HepG2 (cell line): ENCODE results near the gene LTV1. TPM values are rescaled to one million over a fixed set of nuclear protein-coding genes. Genes with fewer than 3 reads are reported as not detected.
"Not testable (repeated sequence)": the region's sequence is repeated elsewhere in the genome, so short reads cannot be mapped to it uniquely, and the experiment has no call there.

ENCODE experiments used
- ATAC-seq: fragments of 200-7000 bp; cut with Tn5 transposase; 3 replicates; pipeline ENCODE4 v1.9.1; 2020; ENCODE audit warnings: mild to moderate bottlenecking, moderate library complexity
- BruUV-seq: library from RNA; stranded (reverse); fragments of 400-500 nt; replicated peaks from 2 replicates; lab custom pipeline; 2021; lab: Mats Ljungman, UMichigan
- CTCF ChIA-PET: fragments of 300-600 bp; formaldehyde crosslinking; extraction: SDS; loops from one replicate; lab custom pipeline; 2021; ENCODE audit warnings: low total read pairs, inconsistent platforms, low intra/inter-chr PET ratio; lab: Yijun Ruan, JAX
- POLR2A ChIA-PET: fragments of 350-600 bp; sonication (Branson Sonifier 250); formaldehyde crosslinking; loops from one replicate; lab custom pipeline; 2020; ENCODE audit warnings: antibody characterized with exemption, inconsistent platforms; lab: Yijun Ruan, JAX
- DNase-seq: peaks from one replicate; pipeline ENCODE4 v3.0.0-alpha.2; 2015; ENCODE audit warnings: low spot score
- FAIRE-seq: peaks from 3 replicates; lab custom pipeline; 2011; peaks lifted over from hg19 to GRCh38; lab: Jason Lieb, UNC
- H2AFZ ChIP-seq: one replicate; pipeline ENCODE4 v1.6.1; 2011; ENCODE audit warnings: low read length, inconsistent platforms
- H3K27ac ChIP-seq: fragments of 300-600 bp; 3 replicates; pipeline ENCODE4 v1.8.0; 2011; ENCODE audit warnings: mixed run types, mild to moderate bottlenecking, mixed read lengths, low read length, inconsistent platforms; ENCODE audit not compliant: insufficient read depth; ENCODE audit errors: extremely low read length
- H3K27me3 ChIP-seq, 2 experiments: fragments of 200-600 bp in 1 of 2; 2 replicates in 1 of 2; 3 replicates in 1 of 2; pipeline versions ENCODE4 v1.6.0 to v1.8.0; 2011; ENCODE audit warnings: low read length in 2 of 2, mild to moderate bottlenecking in 2 of 2, moderate library complexity in 2 of 2, inconsistent platforms in 1 of 2; ENCODE audit not compliant: insufficient read depth in 2 of 2, control insufficient read depth in 1 of 2
- H3K36me3 ChIP-seq, 2 experiments: fragments of 200-600 bp in 1 of 2; replicated peaks in 1 of 2; 2 replicates in 1 of 2; 3 replicates in 1 of 2; pipeline versions ENCODE4 v1.5.1 to v1.8.0; 2011; ENCODE audit warnings: low read length in 2 of 2, inconsistent platforms in 1 of 2; ENCODE audit not compliant: insufficient read depth in 2 of 2, control insufficient read depth in 1 of 2
- H3K4me1 ChIP-seq: 2 replicates; pipeline ENCODE4 v1.5.1; 2012; ENCODE audit warnings: low read length, inconsistent platforms; ENCODE audit not compliant: insufficient read depth
- H3K4me2 ChIP-seq: 2 replicates; pipeline ENCODE4 v1.6.0; 2011; ENCODE audit warnings: low read depth, low read length, inconsistent platforms
- H3K4me3 ChIP-seq, 3 experiments: fragments of 200-600 bp in 1 of 3; sonication (generic), shearing (Covaris generic) in 1 of 3; replicated peaks in 1 of 3; 2 replicates each; pipeline ENCODE4 v1.5.1; 2011 to 2016; ENCODE audit warnings: low read length in 3 of 3, inconsistent platforms in 2 of 3, low read depth in 2 of 3, mild to moderate bottlenecking in 2 of 3, control low read depth in 1 of 3, mixed read lengths in 1 of 3; ENCODE audit not compliant: insufficient read depth in 1 of 3
- H3K79me2 ChIP-seq: one replicate; pipeline ENCODE4 v1.6.1; 2011; ENCODE audit warnings: low read length, inconsistent platforms; ENCODE audit not compliant: insufficient read depth
- H3K9ac ChIP-seq: 2 replicates; pipeline ENCODE4 v1.6.0; 2011; ENCODE audit warnings: mild to moderate bottlenecking, low read depth, low read length, inconsistent platforms; ENCODE audit not compliant: insufficient read depth
- H3K9me3 ChIP-seq: 2 replicates; pipeline ENCODE4 v1.5.1; 2012; ENCODE audit warnings: mild to moderate bottlenecking, low read length
- H4K20me1 ChIP-seq: 2 replicates; pipeline ENCODE4 v1.6.0; 2011; ENCODE audit warnings: inconsistent platforms, mild to moderate bottlenecking, low read length, moderate library complexity; ENCODE audit not compliant: insufficient read depth
- RAD51 ChIP-seq: fragments of 450-650 bp; IDR thresholded peaks from 2 replicates; pipeline ENCODE4 v1.6.1; 2016; ENCODE audit warnings: borderline replicate concordance
- WGBS: methylation state at CpG from one replicate; pipeline ENCODE4 v1.1.6; 2017; ENCODE audit warnings: low lambda C conversion rate; 5-methylcytosine and 5-hydroxymethylcytosine counted together
- in situ Hi-C: cut with HindIII; loops from 2 replicates; pipeline ENCODE4 v1.10.0; 2017; ENCODE audit warnings: low pct_unique_long_range_greater_than_20kb; ENCODE audit not compliant: extremely low pct_ligation_motif_present
- intact Hi-C: fragments of 100-400 bp; cut with micrococcal nuclease; formaldehyde crosslinking; loops from one replicate; pipeline ENCODE4 v1.10.0; 2022; ENCODE audit not compliant: unreplicated experiment
- polyA plus RNA-seq, 8 experiments: library from polyadenylated mRNA; depleted of rRNA in 3 of 8; stranded (reverse) in 7 of 8; unstranded in 1 of 8; fragments of >200 nt; fragmentation: Illumina TruSeq in 4 of 8; extraction: Trizol in 4 of 8; gene quantifications; 2 replicates each; pipeline versions ENCODE4 v1.2.1 to v1.2.3, GENCODE V29; 2011 to 2016; ENCODE audit warnings: low read depth in 4 of 8, missing spikeins in 1 of 8, mixed read lengths in 1 of 8; ENCODE audit not compliant: insufficient read depth in 1 of 8
- total RNA-seq, 5 experiments: library from RNA; depleted of rRNA; stranded (reverse); fragments of >200 nt; fragmentation: Illumina TruSeq; extraction: Trizol; gene quantifications; 2 replicates each; pipeline ENCODE4 v1.2.3, GENCODE V29; 2016; ENCODE audit warnings: low read depth in 1 of 5
- TF ChIP-seq, protein P1 (sequence below): fragments of 450-650 bp; IDR thresholded peaks from 2 replicates; pipeline ENCODE4 v1.6.1; 2016

Gene LTV1
- total and polyA plus RNA-seq, 2 of the 13 experiments (the other 11 are each of a cell fraction or from before 2014, with no cell fraction given) = 21.1 to 85.8 TPM

DNA sequence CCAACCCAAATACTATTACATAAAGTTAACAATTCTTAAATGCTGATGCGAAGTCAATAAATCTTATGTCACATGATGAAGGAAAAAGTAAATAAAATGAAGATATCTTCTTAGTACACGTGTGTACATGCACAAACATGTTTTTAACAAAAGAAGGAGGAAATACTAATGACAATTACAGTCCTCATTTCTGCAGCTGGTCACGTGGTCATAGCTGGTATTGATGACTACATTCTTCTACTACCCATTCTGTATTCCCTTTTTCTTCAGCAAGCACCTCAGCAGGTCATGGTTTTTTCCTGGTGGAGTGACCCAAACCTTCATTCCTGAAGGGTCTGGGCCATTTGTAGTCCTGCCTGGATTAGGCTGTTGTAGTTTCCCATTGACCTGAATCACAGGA, 25.7 kb downstream of the LTV1 start:
- TF ChIP-seq, protein P1, sequence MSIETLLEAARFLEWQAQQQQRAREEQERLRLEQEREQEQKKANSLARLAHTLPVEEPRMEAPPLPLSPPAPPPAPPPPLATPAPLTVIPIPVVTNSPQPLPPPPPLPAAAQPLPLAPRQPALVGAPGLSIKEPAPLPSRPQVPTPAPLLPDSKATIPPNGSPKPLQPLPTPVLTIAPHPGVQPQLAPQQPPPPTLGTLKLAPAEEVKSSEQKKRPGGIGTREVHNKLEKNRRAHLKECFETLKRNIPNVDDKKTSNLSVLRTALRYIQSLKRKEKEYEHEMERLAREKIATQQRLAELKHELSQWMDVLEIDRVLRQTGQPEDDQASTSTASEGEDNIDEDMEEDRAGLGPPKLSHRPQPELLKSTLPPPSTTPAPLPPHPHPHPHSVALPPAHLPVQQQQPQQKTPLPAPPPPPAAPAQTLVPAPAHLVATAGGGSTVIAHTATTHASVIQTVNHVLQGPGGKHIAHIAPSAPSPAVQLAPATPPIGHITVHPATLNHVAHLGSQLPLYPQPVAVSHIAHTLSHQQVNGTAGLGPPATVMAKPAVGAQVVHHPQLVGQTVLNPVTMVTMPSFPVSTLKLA = peak; percentile 21; the same call in 1 of the 2 replicates
- peak; percentile 61; the same call in 1 of the 2 replicates for TF ChIP-seq RAD51
- CTCF ChIA-PET, intact Hi-C loops, H3K4me2 ChIP-seq, FAIRE-seq, H4K20me1 ChIP-seq, H3K9ac ChIP-seq, H3K27ac ChIP-seq, H3K27me3 ChIP-seq, H3K4me1 ChIP-seq, BruUV-seq, DNase-seq, in situ Hi-C loops, H3K9me3 ChIP-seq, H3K4me3 ChIP-seq, H3K36me3 ChIP-seq, ATAC-seq, H3K79me2 ChIP-seq, H2AFZ ChIP-seq, POLR2A ChIA-PET: not testable (repeated sequence)
- WGBS = 33% methylated on average over 3 of the region's 3 CpGs

DNA sequence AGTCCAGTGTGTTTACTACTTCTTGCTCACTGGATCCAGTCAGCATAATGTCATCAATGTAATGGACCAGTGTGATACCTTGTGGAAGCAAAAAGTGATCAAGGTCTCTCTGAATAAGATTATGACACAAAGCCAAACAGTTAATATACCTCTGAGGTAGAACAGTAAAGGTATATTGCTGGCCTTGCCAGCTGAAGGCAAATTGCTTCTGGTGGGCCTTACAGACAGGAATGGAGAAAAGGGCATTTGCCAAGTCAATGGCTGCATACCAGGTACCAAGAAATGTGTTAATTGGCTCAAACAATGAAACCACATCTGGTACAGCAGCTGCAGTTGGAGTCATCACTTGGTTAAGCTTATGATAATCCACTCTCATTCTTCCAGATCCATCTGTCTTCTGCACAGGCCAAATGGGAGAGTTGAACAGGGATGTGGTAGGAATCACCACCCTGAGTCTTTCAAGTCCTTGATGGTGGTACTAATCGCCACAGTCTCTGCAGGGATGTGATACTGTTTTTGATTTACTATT, 28.1 kb downstream of the LTV1 start:
- H3K79me2 ChIP-seq, ATAC-seq, CTCF ChIA-PET, H2AFZ ChIP-seq, BruUV-seq, FAIRE-seq, in situ Hi-C loops, H3K27ac ChIP-seq, H3K27me3 ChIP-seq, H3K9me3 ChIP-seq, POLR2A ChIA-PET, intact Hi-C loops, H3K4me3 ChIP-seq, DNase-seq, H3K36me3 ChIP-seq, H3K4me1 ChIP-seq, H3K9ac ChIP-seq, H4K20me1 ChIP-seq: not testable (repeated sequence)
- WGBS = 9% methylated on average over 1 of the region's 1 CpG
- peak overlapping the region; percentile 24; the same call in 1 of the 2 replicates for H3K4me2 ChIP-seq
